CD4-positive, alpha-beta T cell (primary cell): Measurements from ENCODE around the gene SKIC2. TPM values are rescaled to one million over a fixed set of nuclear protein-coding genes. Genes with fewer than 3 reads are reported as not detected.

ENCODE experiments used
- ATAC-seq: fragments of 200-7000 bp; cut with Tn5 transposase; one replicate; pipeline ENCODE4 v1.10.0; 2022; ENCODE audit warnings: mild to moderate bottlenecking; ENCODE audit not compliant: poor library complexity
- CTCF ChIA-PET: fragments of 350-600 bp; sonication (Branson Sonifier 250); formaldehyde crosslinking; loops from one replicate; lab custom pipeline; 2021; ENCODE audit warnings: antibody characterized with exemption, inconsistent platforms; lab: Charles Lee
- POLR2A ChIA-PET: fragments of 350-600 bp; sonication (Branson Sonifier 250); formaldehyde crosslinking; loops from one replicate; lab custom pipeline; 2021; ENCODE audit warnings: antibody characterized with exemption, inconsistent platforms; lab: Charles Lee
- DNase-seq, 14 experiments: peaks; one replicate each; pipeline ENCODE4 v3.0.0-alpha.2; 2013 to 2020; ENCODE audit warnings: mixed read lengths in 2 of 14
- H3K27ac ChIP-seq, 2 donors: one replicate each; pipeline versions ENCODE4 v1.5.1 to v1.7.0; 2013; ENCODE audit warnings: low read length in 2 of 2, low read depth in 1 of 2, mild to moderate bottlenecking in 1 of 2
- H3K27me3 ChIP-seq, 2 experiments: 1 replicate in 1 of 2; 2 replicates in 1 of 2; pipeline versions ENCODE4 v1.6.1 to v1.7.0; 2013; ENCODE audit warnings: low read length in 2 of 2, control low read depth in 1 of 2, mild to moderate bottlenecking in 1 of 2, moderate library complexity in 1 of 2; ENCODE audit not compliant: insufficient read depth in 2 of 2, control insufficient read depth in 1 of 2
- H3K36me3 ChIP-seq: one replicate; pipeline ENCODE4 v1.6.1; 2013; ENCODE audit warnings: low read length, control low read depth; ENCODE audit not compliant: insufficient read depth
- H3K4me1 ChIP-seq: one replicate; pipeline ENCODE4 v1.6.1; 2013; ENCODE audit warnings: low read length, control low read depth; ENCODE audit not compliant: insufficient read depth
- H3K4me3 ChIP-seq: one replicate; pipeline ENCODE4 v1.5.1; 2013; ENCODE audit warnings: mild to moderate bottlenecking, low read length, moderate library complexity
- H3K9me3 ChIP-seq, 2 experiments: 1 replicate in 1 of 2; 2 replicates in 1 of 2; pipeline versions ENCODE4 v1.6.1 to v1.7.0; 2013; ENCODE audit warnings: low read length in 2 of 2, mild to moderate bottlenecking in 2 of 2, control low read depth in 1 of 2, moderate library complexity in 1 of 2; ENCODE audit not compliant: control insufficient read depth in 1 of 2, insufficient read depth in 1 of 2
- H3K27ac Mint-ChIP-seq: one replicate; pipeline ENCODE4 v1.8.0; 2020; ENCODE audit warnings: mixed read lengths
- H3K27me3 Mint-ChIP-seq: one replicate; pipeline ENCODE4 v1.8.0; 2021; ENCODE audit warnings: mixed read lengths
- H3K36me3 Mint-ChIP-seq: one replicate; pipeline ENCODE4 v1.8.0; 2021; ENCODE audit warnings: low read depth, mixed read lengths
- H3K4me1 Mint-ChIP-seq: one replicate; pipeline ENCODE4 v1.8.0; 2021; ENCODE audit warnings: low read depth, mixed read lengths
- H3K4me3 Mint-ChIP-seq: one replicate; pipeline ENCODE4 v1.8.0; 2020; ENCODE audit warnings: mild to moderate bottlenecking, mixed read lengths
- H3K9me3 Mint-ChIP-seq: one replicate; pipeline ENCODE4 v1.8.0; 2020; ENCODE audit warnings: mixed read lengths
- intact Hi-C, 2 experiments: fragments of 100-400 bp; cut with DNase I in 1 of 2; cut with micrococcal nuclease in 1 of 2; formaldehyde crosslinking; loops; one replicate each; pipeline versions ENCODE4 v1.15.1 to v1.9.0; 2023 to 2025; cut with DNase I, micrococcal nuclease
- total RNA-seq, 174 experiments: library from RNA in 2 of 174; stranded (reverse) in 2 of 174; gene quantifications; one replicate each; pipeline ENCODE4 v1.2.3 and lab custom pipeline; 2021 to 2026
- TF ChIP-seq, protein P1 (sequence below): fragments of 200-600 bp; IDR thresholded peaks from one replicate; pipeline ENCODE4 v1.8.0; 2022; ENCODE audit warnings: antibody characterized with exemption, mild to moderate bottlenecking

The SKIC2 gene
- total RNA-seq, 2 experiments from 2014 or later: 133 to 141 TPM

- no peak for DNase-seq
- no peaks in the 10 kb centered on the region for H3K36me3 ChIP-seq
- Mint-ChIP-seq H3K4me1 (no peaks in the 10 kb centered on the region), H3K4me3 (no peak overlapping the region), H3K36me3 (no peaks in the 10 kb centered on the region), H3K9me3 (no peaks in the 10 kb centered on the region), H3K27ac (no peak overlapping the region), H3K27me3 (peaks cover 5% of the 10 kb centered on the region)
- TF ChIP-seq, protein P1, sequence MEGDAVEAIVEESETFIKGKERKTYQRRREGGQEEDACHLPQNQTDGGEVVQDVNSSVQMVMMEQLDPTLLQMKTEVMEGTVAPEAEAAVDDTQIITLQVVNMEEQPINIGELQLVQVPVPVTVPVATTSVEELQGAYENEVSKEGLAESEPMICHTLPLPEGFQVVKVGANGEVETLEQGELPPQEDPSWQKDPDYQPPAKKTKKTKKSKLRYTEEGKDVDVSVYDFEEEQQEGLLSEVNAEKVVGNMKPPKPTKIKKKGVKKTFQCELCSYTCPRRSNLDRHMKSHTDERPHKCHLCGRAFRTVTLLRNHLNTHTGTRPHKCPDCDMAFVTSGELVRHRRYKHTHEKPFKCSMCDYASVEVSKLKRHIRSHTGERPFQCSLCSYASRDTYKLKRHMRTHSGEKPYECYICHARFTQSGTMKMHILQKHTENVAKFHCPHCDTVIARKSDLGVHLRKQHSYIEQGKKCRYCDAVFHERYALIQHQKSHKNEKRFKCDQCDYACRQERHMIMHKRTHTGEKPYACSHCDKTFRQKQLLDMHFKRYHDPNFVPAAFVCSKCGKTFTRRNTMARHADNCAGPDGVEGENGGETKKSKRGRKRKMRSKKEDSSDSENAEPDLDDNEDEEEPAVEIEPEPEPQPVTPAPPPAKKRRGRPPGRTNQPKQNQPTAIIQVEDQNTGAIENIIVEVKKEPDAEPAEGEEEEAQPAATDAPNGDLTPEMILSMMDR: no peak
- H3K4me3 ChIP-seq: no peak overlapping the region
- H3K4me1 ChIP-seq: no peaks in the 10 kb centered on the region
- POLR2A ChIA-PET: no interaction called here
- no peak overlapping the region for H3K27ac ChIP-seq
- no peak for ATAC-seq
- H3K27me3 ChIP-seq: no peaks in the 10 kb centered on the region
- intact Hi-C loops: no loop called here
- CTCF ChIA-PET: no interaction called here
- H3K9me3 ChIP-seq: no peaks in the 10 kb centered on the region
Measured at GRCh38 chr6:31935021-31935420, 24.0 kb upstream of the SKIC2 start.

DNA sequence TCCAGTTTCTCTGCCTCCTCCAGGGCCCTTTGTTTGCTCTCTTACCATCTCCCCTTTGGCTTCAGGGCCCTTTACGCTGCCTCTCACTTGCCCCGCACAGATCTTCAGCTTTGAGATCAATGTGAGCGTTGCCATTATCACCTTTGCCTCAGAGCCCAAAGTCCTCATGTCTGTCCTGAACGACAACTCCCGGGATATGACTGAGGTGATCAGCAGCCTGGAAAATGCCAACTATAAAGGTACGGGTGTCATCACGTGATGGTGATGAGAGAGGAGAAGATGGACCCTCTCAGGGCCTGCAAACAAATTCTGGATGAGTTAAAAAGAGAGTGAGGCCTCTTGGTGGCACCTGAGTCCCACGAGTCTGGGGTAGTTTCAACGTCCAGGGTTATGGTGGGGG, 23.2 kb upstream of the SKIC2 start:
- ATAC-seq: no peak
- Histone ChIP-seq H3K27ac (no peak overlapping the region), H3K9me3 (no peaks in the 10 kb centered on the region), H3K36me3 (no peaks in the 10 kb centered on the region), H3K4me1 (no peaks in the 10 kb centered on the region), H3K4me3 (no peak overlapping the region), H3K27me3 (no peaks in the 10 kb centered on the region)
- Mint-ChIP-seq H3K36me3 (no peaks in the 10 kb centered on the region), H3K9me3 (no peaks in the 10 kb centered on the region), H3K4me1 (no peaks in the 10 kb centered on the region), H3K4me3 (no peak overlapping the region), H3K27me3 (peaks cover 10% of the 10 kb centered on the region), H3K27ac (no peak overlapping the region)
- POLR2A ChIA-PET: no interaction called here
- no peak for DNase-seq
- TF ChIP-seq, protein P1: no peak
- intact Hi-C loops: no loop called here
- CTCF ChIA-PET: no interaction called here

DNA sequence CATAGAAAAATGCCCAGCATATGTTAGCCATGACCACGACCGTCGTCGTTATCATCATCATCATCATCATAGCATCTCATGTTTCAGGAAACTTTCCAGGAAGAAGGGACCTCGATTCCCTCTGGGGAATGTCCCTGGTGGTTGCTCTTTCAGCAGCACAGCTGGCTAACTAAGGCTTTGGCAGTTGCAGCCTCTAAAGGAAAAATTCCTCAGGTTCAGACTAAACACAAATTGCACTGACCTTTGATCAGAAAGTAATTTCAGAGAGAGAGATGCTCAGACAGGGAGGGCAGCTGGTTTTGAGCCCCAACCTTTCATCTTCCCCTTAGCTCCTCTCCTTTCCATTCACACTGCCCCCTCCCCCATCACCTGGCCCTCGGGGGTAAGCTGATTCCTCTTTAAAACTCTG, 18.7 kb upstream of the SKIC2 start:
- Histone ChIP-seq H3K9me3 (no peaks in the 10 kb centered on the region), H3K4me1 (no peaks in the 10 kb centered on the region), H3K4me3 (no peak overlapping the region), H3K36me3 (no peaks in the 10 kb centered on the region), H3K27ac (no peak overlapping the region), H3K27me3 (peaks cover 4 to 10% of the 10 kb centered on the region in 2 experiments)
- ATAC-seq: no peak
- Mint-ChIP-seq H3K27me3 (peaks cover 13% of the 10 kb centered on the region), H3K4me1 (no peaks in the 10 kb centered on the region), H3K9me3 (no peaks in the 10 kb centered on the region), H3K36me3 (no peaks in the 10 kb centered on the region), H3K4me3 (no peak overlapping the region), H3K27ac (no peak overlapping the region)
- intact Hi-C loops: no loop called here
- TF ChIP-seq, protein P1: no peak
- POLR2A ChIA-PET: no interaction called here
- no peak for DNase-seq
- CTCF ChIA-PET: no interaction called here
